SK-N-SH (cell line): ENCODE measurements around the gene SDK1. TPM values are rescaled to one million over a fixed set of nuclear protein-coding genes. Genes with fewer than 3 reads are reported as not detected.

ENCODE experiments used
- CTCF ChIA-PET: fragments of 300-600, 350-600 bp; formaldehyde crosslinking; extraction: SDS; loops from one replicate; lab custom pipeline; 2021; lab: Yijun Ruan, JAX
- POLR2A ChIA-PET: fragments of 350-600 bp; sonication (Branson Sonifier 250); formaldehyde crosslinking; extraction: SDS; loops from one replicate; lab custom pipeline; 2020; ENCODE audit warnings: antibody characterized with exemption, inconsistent platforms; lab: Yijun Ruan, JAX
- DNase-seq: peaks from one replicate; pipeline ENCODE4 v3.0.0; 2012
- H2AFZ ChIP-seq: fragments of 200-600 bp; sonication (generic); 2 replicates; pipeline ENCODE4 v1.8.1; 2016; ENCODE audit warnings: antibody characterized with exemption, mild to moderate bottlenecking, low read depth
- H3F3A ChIP-seq: fragments of 200-600 bp; sonication (generic); replicated peaks from 2 replicates; pipeline ENCODE3; 2016; ENCODE audit warnings: antibody characterized with exemption, mild to moderate bottlenecking; ENCODE audit not compliant: insufficient read depth
- H3K27ac ChIP-seq, 2 experiments: fragments of 200-500 bp in 1 of 2; fragments of 200-600 bp in 1 of 2; sonication (Bioruptor generic) in 1 of 2; sonication (generic), shearing (Covaris generic) in 1 of 2; 2 replicates each; pipeline versions ENCODE4 v1.5.1 to v1.6.1; 2014 to 2016; ENCODE audit warnings: low read depth in 2 of 2, inconsistent platforms in 1 of 2, low read length in 1 of 2, mild to moderate bottlenecking in 1 of 2, mixed read lengths in 1 of 2
- H3K27me3 ChIP-seq: fragments of 200-600 bp; sonication (generic), shearing (Covaris generic); 2 replicates; pipeline ENCODE4 v1.6.1; 2016; ENCODE audit warnings: mixed run types; ENCODE audit not compliant: insufficient read depth
- H3K36me3 ChIP-seq, 2 experiments: fragments of 200-500 bp in 1 of 2; fragments of 200-600 bp in 1 of 2; sonication (Bioruptor generic) in 1 of 2; sonication (generic) in 1 of 2; replicated peaks in 1 of 2; 2 replicates each; pipeline versions ENCODE3 to v1.5.1; 2014 to 2016; ENCODE audit warnings: low read length in 1 of 2, mild to moderate bottlenecking in 1 of 2; ENCODE audit not compliant: insufficient read depth in 2 of 2, control insufficient read depth in 1 of 2
- H3K4me1 ChIP-seq, 2 experiments: fragments of 200-500 bp in 1 of 2; fragments of 200-600 bp in 1 of 2; sonication (Bioruptor generic) in 1 of 2; sonication (generic), shearing (Covaris generic) in 1 of 2; 2 replicates each; pipeline versions ENCODE4 v1.5.1 to v1.6.1; 2014 to 2016; ENCODE audit warnings: low read depth in 1 of 2, low read length in 1 of 2, mixed run types in 1 of 2; ENCODE audit not compliant: insufficient read depth in 2 of 2, control insufficient read depth in 1 of 2
- H3K4me2 ChIP-seq: fragments of 200-600 bp; sonication (generic), shearing (Covaris generic); 2 replicates; pipeline ENCODE4 v1.6.1; 2017; ENCODE audit warnings: mixed run types
- H3K4me3 ChIP-seq, 2 experiments: fragments of 200-500 bp in 1 of 2; fragments of 200-600 bp in 1 of 2; sonication (Bioruptor generic) in 1 of 2; sonication (generic), shearing (Covaris generic) in 1 of 2; 2 replicates each; pipeline versions ENCODE4 v1.5.1 to v1.8.1; 2014 to 2016; ENCODE audit warnings: low read depth in 2 of 2, inconsistent platforms in 1 of 2, low read length in 1 of 2, mild to moderate bottlenecking in 1 of 2, mixed read lengths in 1 of 2, moderate library complexity in 1 of 2
- H3K79me2 ChIP-seq: fragments of 200-600 bp; sonication (generic); 2 replicates; pipeline ENCODE4 v1.8.1; 2017; ENCODE audit warnings: mild to moderate bottlenecking; ENCODE audit not compliant: insufficient read depth
- H3K9ac ChIP-seq: fragments of 200-600 bp; sonication (generic); 2 replicates; pipeline ENCODE4 v1.6.1; 2017; ENCODE audit warnings: mixed run types
- H3K9me2 ChIP-seq: fragments of 200-600 bp; sonication (generic); 2 replicates; pipeline ENCODE4 v1.6.1; 2017; ENCODE audit warnings: mixed run types
- H3K9me3 ChIP-seq: fragments of 200-600 bp; sonication (generic); 2 replicates; pipeline ENCODE4 v1.6.1; 2017; ENCODE audit warnings: mixed run types, mild to moderate bottlenecking, moderate library complexity
- H4K20me1 ChIP-seq: fragments of 200-600 bp; sonication (generic); 2 replicates; pipeline ENCODE4 v1.6.1; 2017; ENCODE audit warnings: mild to moderate bottlenecking, mixed run types; ENCODE audit not compliant: insufficient read depth
- ELF1 ChIP-seq: IDR thresholded peaks from 2 replicates; pipeline ENCODE4 v1.4.0; 2012
- EP300 ChIP-seq, 2 experiments: IDR thresholded peaks; 2 replicates each; pipeline versions ENCODE4 v1.4.0 to v1.6.1; 2012; ENCODE audit warnings: borderline replicate concordance in 1 of 2, low read depth in 1 of 2, low read length in 1 of 2
- EZH2phosphoT487 ChIP-seq: fragments of 200-600 bp; sonication (generic); IDR thresholded peaks from 2 replicates; pipeline ENCODE4 v1.6.1; 2017; ENCODE audit warnings: low read depth, mixed run types, mild to moderate bottlenecking, antibody characterized with exemption, moderate library complexity, borderline replicate concordance
- GABPA ChIP-seq: IDR thresholded peaks from 2 replicates; pipeline ENCODE4 v1.4.0; 2012; ENCODE audit warnings: low read depth, mild to moderate bottlenecking
- GATA2 ChIP-seq: sonication (generic); formaldehyde crosslinking; IDR thresholded peaks from 2 replicates; pipeline ENCODE4 v1.5.0; 2020; ENCODE audit warnings: mild to moderate bottlenecking, missing genetic modification reagents
- MXI1 ChIP-seq: IDR thresholded peaks from 2 replicates; pipeline ENCODE4 v1.6.1; 2012; ENCODE audit warnings: mild to moderate bottlenecking, low read depth, low read length, improper control_type of control experiment
- NFIC ChIP-seq: IDR thresholded peaks from 2 replicates; pipeline ENCODE4 v1.4.0; 2012; ENCODE audit warnings: borderline replicate concordance
- NRF1 ChIP-seq: IDR thresholded peaks from 2 replicates; pipeline ENCODE4 v1.6.1; 2012; ENCODE audit warnings: low read depth, mild to moderate bottlenecking, low read length
- POLR2AphosphoS5 ChIP-seq: IDR thresholded peaks from 2 replicates; pipeline ENCODE4 v1.6.1; 2012; ENCODE audit warnings: low read depth, low read length
- RCOR1 ChIP-seq: fragments of 150-350 bp; IDR thresholded peaks from 2 replicates; pipeline ENCODE4 v1.6.1; 2017; ENCODE audit warnings: antibody characterized with exemption, low read length
- RFX5 ChIP-seq: IDR thresholded peaks from 2 replicates; pipeline ENCODE4 v1.6.1; 2012; ENCODE audit warnings: mild to moderate bottlenecking, improper control_type of control experiment, low read length
- SIN3A ChIP-seq: IDR thresholded peaks from 2 replicates; pipeline ENCODE4 v1.6.1; 2012; ENCODE audit warnings: low read depth, mild to moderate bottlenecking, low read length, moderate library complexity, borderline replicate concordance
- TAF1 ChIP-seq: IDR thresholded peaks from 2 replicates; pipeline ENCODE4 v1.6.1; 2012; ENCODE audit warnings: low read depth, mild to moderate bottlenecking, low read length, moderate library complexity, borderline replicate concordance
- TCF12 ChIP-seq: IDR thresholded peaks from 2 replicates; pipeline ENCODE4 v1.4.0; 2012
- TEAD4 ChIP-seq: IDR thresholded peaks from 2 replicates; pipeline ENCODE4 v1.4.0; 2012; ENCODE audit warnings: mild to moderate bottlenecking, borderline replicate concordance; ENCODE audit not compliant: insufficient read depth
- YY1 ChIP-seq: IDR thresholded peaks from 2 replicates; pipeline ENCODE4 v1.4.0; 2012; ENCODE audit warnings: low read depth, mild to moderate bottlenecking
- WGBS: methylation state at CpG from one replicate; pipeline ENCODE4 v1.1.6; 2017; ENCODE audit warnings: low lambda C conversion rate; 5-methylcytosine and 5-hydroxymethylcytosine counted together
- polyA plus RNA-seq, 3 experiments: library from polyadenylated mRNA; depleted of rRNA; stranded (reverse); fragments of >200 nt; gene quantifications; 2 replicates each; pipeline ENCODE4 v1.2.3, GENCODE V29; 2012
- TF ChIP-seq, protein P1 (sequence below): fragments of 200-600 bp; sonication (generic); IDR thresholded peaks from 2 replicates; pipeline ENCODE4 v1.6.1; 2017; ENCODE audit warnings: antibody characterized with exemption, mild to moderate bottlenecking, moderate library complexity
- TF ChIP-seq, protein P2 (sequence below): IDR thresholded peaks from 2 replicates; pipeline ENCODE4 v1.4.0; 2012; ENCODE audit warnings: low read depth, borderline replicate concordance
- TF ChIP-seq, protein P3 (sequence below): IDR thresholded peaks from 2 replicates; pipeline ENCODE4 v1.4.0; 2012; ENCODE audit warnings: low read depth
- TF ChIP-seq, protein P4 (sequence below): IDR thresholded peaks from 2 replicates; pipeline ENCODE4 v1.6.1; 2012; ENCODE audit warnings: mild to moderate bottlenecking, low read depth, low read length, moderate library complexity

The SDK1 gene
- polyA plus RNA-seq, 1 of the 3 experiments (the other 2 are of a cell fraction), result 1.2 TPM

DNA sequence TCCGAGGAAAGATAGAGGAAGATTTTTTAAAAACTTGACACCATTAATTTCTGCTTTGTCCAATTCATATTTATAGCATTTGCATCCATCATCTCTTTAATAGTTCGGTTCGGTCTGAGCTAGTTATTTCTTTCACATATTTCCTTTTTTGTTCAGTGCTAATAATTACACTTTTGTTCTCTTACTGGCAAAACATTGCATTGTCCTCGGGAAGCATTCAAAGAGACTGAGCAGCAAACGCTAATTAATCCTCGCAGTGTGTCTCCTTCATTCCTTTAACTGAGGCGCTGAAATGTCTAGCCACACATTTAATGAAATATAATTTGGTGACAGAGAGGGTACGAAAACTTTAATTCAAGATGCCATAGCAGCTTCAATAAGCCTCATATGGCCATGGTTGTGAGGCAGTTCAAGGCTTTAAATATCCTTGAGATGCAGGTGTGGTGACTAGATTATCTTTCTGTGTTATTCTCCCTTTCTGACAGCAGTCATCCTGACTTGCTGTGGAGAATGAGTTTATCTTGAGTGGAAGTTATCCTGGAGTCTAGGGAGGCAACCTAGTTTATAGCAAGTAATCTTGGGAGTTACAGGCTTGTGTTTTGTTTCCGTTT is 431.4 kb downstream of the SDK1 start:
- no peak overlapping the region for H3K9ac ChIP-seq
- no peaks in the 10 kb centered on the region; a peak in 1 of 4 replicates for H3K4me1 ChIP-seq
- no peaks in the 10 kb centered on the region for H4K20me1 ChIP-seq
- no peak for DNase-seq
- no peaks in the 10 kb centered on the region for H3K36me3 ChIP-seq
- POLR2A ChIA-PET, result no interaction called here
- CTCF ChIA-PET, result interaction anchor here (1.0 to 1.1 kb wide), 2 partner anchors 37 to 432 kb away, joined by 3 read pairs; no protein-coding TSS in a partner anchor
- H3F3A ChIP-seq, result no peaks in the 10 kb centered on the region
- WGBS, result 58% methylated on average over 9 of the region's 9 CpGs
- H3K27me3 ChIP-seq, result no peaks in the 10 kb centered on the region
- H3K9me2 ChIP-seq, result no peaks in the 10 kb centered on the region
- H3K4me3 ChIP-seq, result no peak overlapping the region
- no peak overlapping the region for H3K4me2 ChIP-seq
- no peak overlapping the region for H3K27ac ChIP-seq
- H3K79me2 ChIP-seq, result no peaks in the 10 kb centered on the region
- TF ChIP-seq NFIC, result no peak
- TF ChIP-seq, protein P1, sequence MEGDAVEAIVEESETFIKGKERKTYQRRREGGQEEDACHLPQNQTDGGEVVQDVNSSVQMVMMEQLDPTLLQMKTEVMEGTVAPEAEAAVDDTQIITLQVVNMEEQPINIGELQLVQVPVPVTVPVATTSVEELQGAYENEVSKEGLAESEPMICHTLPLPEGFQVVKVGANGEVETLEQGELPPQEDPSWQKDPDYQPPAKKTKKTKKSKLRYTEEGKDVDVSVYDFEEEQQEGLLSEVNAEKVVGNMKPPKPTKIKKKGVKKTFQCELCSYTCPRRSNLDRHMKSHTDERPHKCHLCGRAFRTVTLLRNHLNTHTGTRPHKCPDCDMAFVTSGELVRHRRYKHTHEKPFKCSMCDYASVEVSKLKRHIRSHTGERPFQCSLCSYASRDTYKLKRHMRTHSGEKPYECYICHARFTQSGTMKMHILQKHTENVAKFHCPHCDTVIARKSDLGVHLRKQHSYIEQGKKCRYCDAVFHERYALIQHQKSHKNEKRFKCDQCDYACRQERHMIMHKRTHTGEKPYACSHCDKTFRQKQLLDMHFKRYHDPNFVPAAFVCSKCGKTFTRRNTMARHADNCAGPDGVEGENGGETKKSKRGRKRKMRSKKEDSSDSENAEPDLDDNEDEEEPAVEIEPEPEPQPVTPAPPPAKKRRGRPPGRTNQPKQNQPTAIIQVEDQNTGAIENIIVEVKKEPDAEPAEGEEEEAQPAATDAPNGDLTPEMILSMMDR, result no peak
- no peak for TF ChIP-seq EP300 (IDR thresholded peaks at IDR 0.05; ENCODE audit: borderline replicate concordance in 1 of 2, low read depth in 1 of 2, low read length in 1 of 2)
- TF ChIP-seq YY1, result no peak
- no peak for TF ChIP-seq TCF12
- TF ChIP-seq, protein P2, sequence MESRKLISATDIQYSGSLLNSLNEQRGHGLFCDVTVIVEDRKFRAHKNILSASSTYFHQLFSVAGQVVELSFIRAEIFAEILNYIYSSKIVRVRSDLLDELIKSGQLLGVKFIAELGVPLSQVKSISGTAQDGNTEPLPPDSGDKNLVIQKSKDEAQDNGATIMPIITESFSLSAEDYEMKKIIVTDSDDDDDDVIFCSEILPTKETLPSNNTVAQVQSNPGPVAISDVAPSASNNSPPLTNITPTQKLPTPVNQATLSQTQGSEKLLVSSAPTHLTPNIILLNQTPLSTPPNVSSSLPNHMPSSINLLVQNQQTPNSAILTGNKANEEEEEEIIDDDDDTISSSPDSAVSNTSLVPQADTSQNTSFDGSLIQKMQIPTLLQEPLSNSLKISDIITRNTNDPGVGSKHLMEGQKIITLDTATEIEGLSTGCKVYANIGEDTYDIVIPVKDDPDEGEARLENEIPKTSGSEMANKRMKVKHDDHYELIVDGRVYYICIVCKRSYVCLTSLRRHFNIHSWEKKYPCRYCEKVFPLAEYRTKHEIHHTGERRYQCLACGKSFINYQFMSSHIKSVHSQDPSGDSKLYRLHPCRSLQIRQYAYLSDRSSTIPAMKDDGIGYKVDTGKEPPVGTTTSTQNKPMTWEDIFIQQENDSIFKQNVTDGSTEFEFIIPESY, result no peak
- no peaks in the 10 kb centered on the region for H3K9me3 ChIP-seq
- no peak overlapping the region for H2AFZ ChIP-seq

DNA sequence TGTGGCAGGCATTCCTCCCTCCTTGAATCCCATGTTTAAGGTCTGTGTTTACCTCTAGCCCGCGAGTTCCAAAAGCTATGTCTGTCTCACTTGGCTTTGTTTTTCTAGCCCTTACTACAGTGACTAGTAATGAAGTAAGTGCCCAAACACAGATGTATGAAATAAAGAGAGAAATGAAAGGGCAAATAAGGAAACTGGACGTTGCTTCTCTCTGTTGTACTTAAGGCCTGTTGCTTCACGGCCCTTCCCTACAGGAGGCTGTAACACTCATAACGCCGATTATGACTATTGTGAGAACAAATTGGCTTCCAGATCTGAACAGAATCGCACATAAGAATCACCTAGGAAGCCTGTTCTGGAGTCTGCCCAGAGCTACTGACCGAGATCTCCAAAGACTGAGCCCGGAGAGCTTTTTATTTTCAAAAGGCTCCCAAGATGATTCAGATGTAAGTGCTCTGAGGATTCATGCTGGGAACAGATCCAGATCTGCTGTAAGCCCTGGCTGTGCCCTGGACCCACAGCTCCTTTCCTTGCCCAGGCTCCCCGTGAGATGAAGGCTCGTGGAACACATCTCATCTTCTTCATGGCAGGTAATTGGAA is 432.6 kb downstream of the SDK1 start:
- POLR2A ChIA-PET, result no interaction called here
- H3K9ac ChIP-seq, result no peak overlapping the region
- TF ChIP-seq MXI1, result no peak
- TF ChIP-seq POLR2AphosphoS5, result no peak
- no peak for TF ChIP-seq NRF1
- no peak for TF ChIP-seq ELF1
- TF ChIP-seq TEAD4, result no peak
- no peak for TF ChIP-seq RFX5
- TF ChIP-seq RCOR1, result no peak
- TF ChIP-seq, protein P3, sequence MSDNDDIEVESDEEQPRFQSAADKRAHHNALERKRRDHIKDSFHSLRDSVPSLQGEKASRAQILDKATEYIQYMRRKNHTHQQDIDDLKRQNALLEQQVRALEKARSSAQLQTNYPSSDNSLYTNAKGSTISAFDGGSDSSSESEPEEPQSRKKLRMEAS, result no peak
- no peak for TF ChIP-seq EZH2phosphoT487
- TF ChIP-seq YY1, result no peak
- TF ChIP-seq GATA2 (CRISPR knock-in tag), result no peak
- TF ChIP-seq NFIC, result no peak
- TF ChIP-seq TAF1, result no peak
- TF ChIP-seq GABPA, result no peak
- no peak for TF ChIP-seq SIN3A
- TF ChIP-seq, protein P4, sequence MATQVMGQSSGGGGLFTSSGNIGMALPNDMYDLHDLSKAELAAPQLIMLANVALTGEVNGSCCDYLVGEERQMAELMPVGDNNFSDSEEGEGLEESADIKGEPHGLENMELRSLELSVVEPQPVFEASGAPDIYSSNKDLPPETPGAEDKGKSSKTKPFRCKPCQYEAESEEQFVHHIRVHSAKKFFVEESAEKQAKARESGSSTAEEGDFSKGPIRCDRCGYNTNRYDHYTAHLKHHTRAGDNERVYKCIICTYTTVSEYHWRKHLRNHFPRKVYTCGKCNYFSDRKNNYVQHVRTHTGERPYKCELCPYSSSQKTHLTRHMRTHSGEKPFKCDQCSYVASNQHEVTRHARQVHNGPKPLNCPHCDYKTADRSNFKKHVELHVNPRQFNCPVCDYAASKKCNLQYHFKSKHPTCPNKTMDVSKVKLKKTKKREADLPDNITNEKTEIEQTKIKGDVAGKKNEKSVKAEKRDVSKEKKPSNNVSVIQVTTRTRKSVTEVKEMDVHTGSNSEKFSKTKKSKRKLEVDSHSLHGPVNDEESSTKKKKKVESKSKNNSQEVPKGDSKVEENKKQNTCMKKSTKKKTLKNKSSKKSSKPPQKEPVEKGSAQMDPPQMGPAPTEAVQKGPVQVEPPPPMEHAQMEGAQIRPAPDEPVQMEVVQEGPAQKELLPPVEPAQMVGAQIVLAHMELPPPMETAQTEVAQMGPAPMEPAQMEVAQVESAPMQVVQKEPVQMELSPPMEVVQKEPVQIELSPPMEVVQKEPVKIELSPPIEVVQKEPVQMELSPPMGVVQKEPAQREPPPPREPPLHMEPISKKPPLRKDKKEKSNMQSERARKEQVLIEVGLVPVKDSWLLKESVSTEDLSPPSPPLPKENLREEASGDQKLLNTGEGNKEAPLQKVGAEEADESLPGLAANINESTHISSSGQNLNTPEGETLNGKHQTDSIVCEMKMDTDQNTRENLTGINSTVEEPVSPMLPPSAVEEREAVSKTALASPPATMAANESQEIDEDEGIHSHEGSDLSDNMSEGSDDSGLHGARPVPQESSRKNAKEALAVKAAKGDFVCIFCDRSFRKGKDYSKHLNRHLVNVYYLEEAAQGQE, result no peak

More for the DNA sequence above, 432.6 kb downstream of the SDK1 start:
- no peaks in the 10 kb centered on the region for H3K36me3 ChIP-seq
- no peak overlapping the region for H3K4me2 ChIP-seq
- H3K27ac ChIP-seq, result no peak overlapping the region
- no peak overlapping the region for H3K4me3 ChIP-seq
- H3K9me2 ChIP-seq, result no peaks in the 10 kb centered on the region
- H3K79me2 ChIP-seq, result no peaks in the 10 kb centered on the region
- WGBS, result 51% methylated on average over 11 of the region's 11 CpGs
- H3K9me3 ChIP-seq, result peaks cover 7% of the 10 kb centered on the region; the same call in 1 of the 2 replicates
- CTCF ChIA-PET, result no interaction called here
- H4K20me1 ChIP-seq, result no peaks in the 10 kb centered on the region
- no peak for DNase-seq
- no peaks in the 10 kb centered on the region for H3F3A ChIP-seq
- H2AFZ ChIP-seq, result no peak overlapping the region
- no peaks in the 10 kb centered on the region for H3K27me3 ChIP-seq
- H3K4me1 ChIP-seq, result no peaks in the 10 kb centered on the region; a peak in 1 of 4 replicates
